GM19467 (cell line): ENCODE measurements around the gene CAPN1.
A peak's percentile ranks its signal among the peaks of the same experiment; 100 is the strongest.

Experiments
- ATAC-seq: cut with Tn5 transposase; IDR thresholded peaks from one replicate; pipeline ENCODE4 v1.9.1; 2021; ENCODE audit warnings: mild to moderate bottlenecking, moderate library complexity; ENCODE audit not compliant: unreplicated experiment

Gene CAPN1

DNA sequence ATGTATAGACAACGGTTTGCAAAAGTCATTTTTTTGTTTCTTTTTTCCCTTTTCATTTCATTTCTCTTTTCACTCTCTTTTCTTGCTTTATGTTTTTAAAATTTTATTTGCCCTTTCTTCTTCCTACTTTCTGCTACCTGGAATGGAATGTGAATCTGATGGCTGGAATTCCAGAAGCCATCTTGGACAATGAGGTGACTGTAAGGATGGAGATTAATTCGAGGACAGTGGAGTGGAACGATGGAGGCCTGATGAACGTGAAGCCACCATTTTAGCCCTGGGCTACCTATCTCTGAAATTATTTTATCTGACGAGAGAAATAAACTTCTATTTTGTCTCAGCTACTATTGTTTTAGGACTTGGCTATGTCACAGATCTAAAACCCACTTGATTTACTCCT is 77.3 kb downstream of the CAPN1 start:
- no peak for ATAC-seq

DNA sequence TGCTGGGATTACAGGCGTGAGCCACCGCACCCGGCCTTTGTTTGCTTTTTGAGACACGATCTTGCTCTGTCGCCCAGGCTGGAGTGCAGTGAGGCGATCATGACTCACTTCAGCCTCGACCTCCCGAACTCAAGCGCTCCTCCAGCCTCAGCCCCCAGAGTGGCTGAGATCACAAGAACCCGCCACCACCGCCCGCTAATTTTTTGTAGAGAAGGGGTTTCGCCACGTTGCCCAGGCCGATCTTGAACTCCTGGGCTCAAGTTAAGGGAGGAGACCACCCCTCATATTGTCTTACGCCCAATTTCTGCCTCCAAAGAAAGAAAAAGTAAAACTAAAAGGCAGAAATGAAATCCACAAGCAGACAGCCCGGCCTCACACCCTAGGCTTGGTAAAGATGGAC is 78.6 kb downstream of the CAPN1 start:
- no peak for ATAC-seq

DNA sequence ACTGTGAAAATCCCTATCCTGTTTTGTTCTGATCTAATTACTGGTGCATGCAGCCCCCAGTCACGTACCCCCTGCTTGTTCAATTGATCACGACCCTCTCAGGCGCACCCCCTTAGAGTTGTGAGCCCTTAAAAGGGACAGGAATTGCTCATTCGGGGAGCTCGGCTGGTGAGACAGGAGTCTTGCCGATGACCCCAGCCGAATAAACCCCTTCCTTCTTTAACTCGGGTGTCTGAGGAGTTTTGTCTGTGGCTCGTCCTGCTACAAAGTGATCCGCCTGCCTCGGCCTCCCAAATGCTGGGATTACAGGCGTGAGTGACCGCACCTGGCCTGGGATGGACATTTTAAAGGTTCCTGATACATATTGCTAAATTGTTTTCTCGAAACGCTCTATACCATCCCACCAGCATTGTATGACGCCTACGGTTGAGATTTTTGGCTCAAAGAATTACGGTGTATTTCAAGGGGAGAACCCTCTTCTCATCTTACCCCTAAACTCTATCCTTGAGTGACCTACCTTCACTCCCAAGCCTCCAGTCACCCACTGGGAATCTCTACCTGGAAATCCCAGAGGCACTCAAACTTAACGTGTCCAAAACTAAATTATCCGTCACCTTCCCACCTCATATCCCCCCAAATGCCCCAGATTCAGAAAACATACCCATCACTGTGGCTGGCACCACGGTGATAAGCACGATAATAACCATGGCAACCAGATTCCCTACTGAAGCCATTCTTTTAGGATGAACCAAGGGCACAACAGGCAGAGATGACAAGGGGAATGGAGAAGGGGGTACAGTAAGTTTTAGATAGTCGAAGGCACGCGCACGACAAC is 79.2 kb downstream of the CAPN1 start:
- ATAC-seq: peak; percentile 12
